Measurements from ENCODE around the gene CCDC159.
"Not testable (repeated sequence)": the region's sequence is repeated elsewhere in the genome, so short reads cannot be mapped to it uniquely, and the experiment has no call there.

CCDC159 gene

GRCh38 chr19:11345122-11345803, 1.1 kb upstream of the CCDC159 start:
- no peak for TF ChIP-seq CTCF (IDR thresholded peaks at IDR 0.05; ENCODE audit: low read depth, low read length)
- no peaks in the 10 kb centered on the region; the same call in 1 of the 2 replicates for H3K4me1 ChIP-seq
- H3K9me3 ChIP-seq: no peaks in the 10 kb centered on the region
- H3K27me3 ChIP-seq: no peaks in the 10 kb centered on the region
- peak overlapping the region; percentile 88 for H3K4me3 ChIP-seq (ENCODE audit: low read depth, low read length)
- DNase-seq: no peak
- H3K36me3 ChIP-seq: peaks cover 4% of the 10 kb centered on the region; the same call in 1 of the 2 replicates

GRCh38 chr19:11347546-11348039, 1.3 kb downstream of the CCDC159 start:
- DNase-seq: no peak
- no peaks in the 10 kb centered on the region for H3K27me3 ChIP-seq
- H3K4me3 ChIP-seq (ENCODE audit: low read depth, low read length): no peak overlapping the region
- no peaks in the 10 kb centered on the region for H3K9me3 ChIP-seq
- no peaks in the 10 kb centered on the region; the same call in 1 of the 2 replicates for H3K4me1 ChIP-seq
- H3K36me3 ChIP-seq: no peaks in the 10 kb centered on the region
- TF ChIP-seq CTCF (IDR thresholded peaks at IDR 0.05; ENCODE audit: low read depth, low read length): no peak

- no peaks in the 10 kb centered on the region for H3K36me3 ChIP-seq
- no peak for TF ChIP-seq CTCF (IDR thresholded peaks at IDR 0.05; ENCODE audit: low read depth, low read length)
- H3K27me3 ChIP-seq: no peaks in the 10 kb centered on the region
- no peaks in the 10 kb centered on the region; the same call in 1 of the 2 replicates for H3K4me1 ChIP-seq
- no peak for DNase-seq
- H3K9me3 ChIP-seq: no peaks in the 10 kb centered on the region
- no peak overlapping the region for H3K4me3 ChIP-seq (ENCODE audit: low read depth, low read length)
These were observed 2.9 kb downstream of the CCDC159 start for GRCh38 chr19:11349171-11349570.

GRCh38 chr19:11354102-11354501, 7.8 kb downstream of the CCDC159 start:
- not testable (repeated sequence) for H3K27me3 ChIP-seq; H3K9me3 ChIP-seq; H3K4me3 ChIP-seq (ENCODE audit: low read depth, low read length); H3K36me3 ChIP-seq; DNase-seq; H3K4me1 ChIP-seq

GRCh38 chr19:11355160-11356073, 9.1 kb downstream of the CCDC159 start, which contains the start of gene PLPPR2:
Gene PLPPR2 (plus strand): TSS chr19:11355432. CDS start chr19:11357674, 2,242 bp downstream.
- H3K4me1 ChIP-seq: peaks cover 4% of the 10 kb centered on the region; the same call in 1 of the 2 replicates
- TF ChIP-seq CTCF (IDR thresholded peaks at IDR 0.05; ENCODE audit: low read depth, low read length): no peak
- H3K4me3 ChIP-seq (ENCODE audit: low read depth, low read length): peak within 1 kb of the TSS; percentile 59

GRCh38 chr19:11356074-11356397, 9.7 kb downstream of the CCDC159 start:
- no peak for TF ChIP-seq CTCF (IDR thresholded peaks at IDR 0.05; ENCODE audit: low read depth, low read length)
- no peak for DNase-seq

More at GRCh38 chr19:11355160-11356073, 9.1 kb downstream of the CCDC159 start, which contains the start of gene PLPPR2:
- Histone ChIP-seq H3K27me3 (no peaks in the 10 kb centered on the region), H3K9me3 (no peaks in the 10 kb centered on the region), H3K36me3 (no peaks in the 10 kb centered on the region; the same call in 1 of the 2 replicates)
- DNase-seq: peak; percentile 99

More at GRCh38 chr19:11356074-11356397, 9.7 kb downstream of the CCDC159 start:
- no peaks in the 10 kb centered on the region; the same call in 1 of the 2 replicates for H3K36me3 ChIP-seq
- no peaks in the 10 kb centered on the region for H3K9me3 ChIP-seq
- no peaks in the 10 kb centered on the region for H3K27me3 ChIP-seq
- peaks cover 4% of the 10 kb centered on the region; the same call in 1 of the 2 replicates for H3K4me1 ChIP-seq
- H3K4me3 ChIP-seq (ENCODE audit: low read depth, low read length): peak overlapping the region; percentile 59
